COR-L47 (cell line): ENCODE measurements around the gene SCNN1A.

Experiments used
- DNase-seq: peaks from one replicate; lab custom pipeline; 2025; lab: John Stamatoyannopoulos, UW

Gene SCNN1A

DNA sequence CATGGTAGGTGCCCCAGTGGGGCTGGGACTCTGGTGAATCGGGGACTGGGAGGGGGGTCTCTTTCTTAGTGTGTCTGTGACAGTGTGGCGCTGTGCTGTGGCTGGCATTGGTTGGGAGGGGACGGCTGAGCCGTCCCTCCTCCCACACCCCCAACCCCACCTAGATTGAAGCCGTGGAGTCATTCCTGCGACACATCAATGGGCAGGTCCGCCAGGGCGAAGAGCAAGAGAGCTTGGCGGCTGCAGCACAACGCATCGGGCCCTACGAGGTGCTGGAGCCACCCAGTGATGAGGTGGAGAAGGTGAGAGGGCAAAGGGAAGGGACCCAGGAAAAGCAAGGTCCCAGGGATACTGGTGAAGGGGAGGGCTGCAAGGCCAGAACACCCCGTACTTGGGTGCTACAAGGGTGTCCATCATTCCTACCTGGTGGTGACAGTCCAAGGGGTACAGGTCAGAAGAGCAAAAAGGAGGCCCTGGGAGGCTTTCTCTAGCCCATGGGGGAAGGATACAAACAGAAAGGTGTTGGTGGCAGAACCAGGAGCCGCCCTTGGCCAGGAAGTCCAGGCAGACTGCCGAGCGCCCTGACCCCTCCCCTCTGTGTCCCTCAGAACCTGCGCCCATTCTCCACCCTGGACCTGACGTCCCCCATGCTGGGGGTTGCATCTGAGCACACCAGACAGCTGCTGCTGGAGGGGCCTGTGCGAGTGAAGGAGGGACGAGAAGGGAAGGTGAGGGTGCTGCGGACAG lies 57.5 kb downstream of the SCNN1A start:
- no peak for DNase-seq

DNA sequence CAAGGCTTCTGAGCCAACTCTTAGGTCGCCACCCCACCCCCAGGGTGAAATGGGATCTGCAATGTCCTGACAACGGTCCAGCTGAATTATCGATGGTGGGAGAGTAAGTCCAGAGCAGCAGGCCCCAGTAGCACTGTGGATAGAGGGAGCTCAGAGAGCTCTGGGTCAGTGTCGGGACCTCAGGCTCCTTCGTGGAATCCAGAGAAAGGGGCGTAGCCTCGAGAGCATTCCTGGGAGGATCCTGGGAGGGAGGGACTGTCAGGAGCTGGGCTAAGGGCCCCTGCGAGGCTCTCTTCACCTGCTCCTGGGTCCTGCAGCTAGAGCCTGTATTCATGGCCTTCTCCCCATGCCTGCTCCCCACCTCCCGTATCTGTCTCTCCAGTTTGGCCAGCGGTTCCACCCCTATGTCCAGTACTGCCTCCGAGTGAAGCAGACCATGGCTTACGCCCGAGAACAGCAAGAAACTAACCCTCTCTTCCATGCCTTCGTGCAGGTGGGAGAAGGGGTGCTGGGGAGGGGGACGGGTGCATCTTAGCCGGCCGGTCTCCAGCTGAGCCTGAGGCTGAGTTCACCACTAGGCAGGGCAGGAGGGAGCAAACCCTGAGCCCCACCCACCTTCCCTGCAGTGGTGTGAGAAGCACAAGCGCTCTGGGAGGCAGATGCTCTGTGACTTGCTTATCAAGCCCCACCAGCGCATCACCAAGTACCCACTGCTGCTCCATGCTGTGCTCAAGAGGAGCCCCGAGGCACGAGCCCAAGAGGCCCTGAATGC lies 58.3 kb downstream of the SCNN1A start:
- no peak for DNase-seq

DNA sequence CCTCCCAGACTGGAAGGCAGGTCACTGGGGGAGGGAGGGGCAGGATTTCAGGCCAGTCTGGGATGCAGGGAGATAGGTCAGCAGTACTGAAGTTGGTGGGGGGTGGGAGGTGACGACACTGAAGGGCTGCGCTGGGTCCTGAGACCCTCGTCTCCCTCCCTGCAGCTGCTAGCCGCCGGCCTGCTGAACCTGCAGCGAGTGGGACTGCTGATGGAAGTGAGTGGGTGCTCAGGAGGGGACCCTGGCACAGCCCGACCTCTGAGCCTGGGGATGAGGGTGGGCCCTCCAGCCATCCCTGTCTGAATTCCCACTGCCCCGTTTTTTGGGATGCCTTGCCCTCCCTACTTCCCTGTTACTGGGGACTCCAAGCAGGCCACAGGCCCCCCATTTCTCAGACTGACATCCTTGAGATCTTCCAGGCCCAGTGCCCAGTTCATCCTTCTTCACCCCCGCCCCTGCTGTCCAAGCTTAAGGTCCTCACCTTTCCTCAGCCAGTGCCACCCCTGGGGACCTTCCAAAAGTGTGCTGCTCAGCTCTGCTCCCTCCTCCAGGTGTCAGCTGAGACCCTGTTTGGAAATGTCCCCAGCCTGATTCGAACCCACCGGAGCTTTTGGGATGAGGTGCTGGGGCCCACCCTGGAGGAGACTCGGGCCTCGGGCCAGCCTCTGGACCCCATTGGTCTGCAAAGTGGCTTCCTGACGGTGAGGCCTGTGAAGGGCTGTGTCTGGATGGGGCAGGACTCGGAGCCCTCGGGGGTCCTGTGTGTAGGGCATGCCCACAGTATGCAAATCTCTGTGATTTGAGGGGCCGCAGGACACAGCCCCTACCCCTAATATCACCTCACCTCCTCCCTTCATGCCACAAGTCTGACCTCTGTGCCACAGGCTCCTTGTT lies 59.4 kb downstream of the SCNN1A start:
- no peak for DNase-seq

DNA sequence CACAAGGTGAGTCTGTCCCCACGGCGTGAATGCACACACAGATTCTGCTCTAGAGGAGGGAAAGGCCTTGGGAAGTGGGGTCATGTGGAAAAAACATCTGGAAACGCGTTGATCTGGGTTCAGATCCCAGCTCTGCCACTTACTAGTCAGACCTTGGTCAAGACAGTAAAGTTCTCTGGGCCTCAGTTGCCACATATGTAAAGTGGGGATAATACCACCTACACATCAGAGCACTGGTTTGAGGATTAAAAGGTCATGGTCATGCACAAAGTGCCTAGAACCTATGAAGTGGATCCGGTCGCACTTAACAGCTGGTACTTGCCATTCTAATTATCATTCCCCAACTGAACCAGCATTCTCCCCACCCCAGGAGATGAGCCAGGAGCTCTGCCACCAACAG lies 60.2 kb downstream of the SCNN1A start:
- no peak for DNase-seq

DNA sequence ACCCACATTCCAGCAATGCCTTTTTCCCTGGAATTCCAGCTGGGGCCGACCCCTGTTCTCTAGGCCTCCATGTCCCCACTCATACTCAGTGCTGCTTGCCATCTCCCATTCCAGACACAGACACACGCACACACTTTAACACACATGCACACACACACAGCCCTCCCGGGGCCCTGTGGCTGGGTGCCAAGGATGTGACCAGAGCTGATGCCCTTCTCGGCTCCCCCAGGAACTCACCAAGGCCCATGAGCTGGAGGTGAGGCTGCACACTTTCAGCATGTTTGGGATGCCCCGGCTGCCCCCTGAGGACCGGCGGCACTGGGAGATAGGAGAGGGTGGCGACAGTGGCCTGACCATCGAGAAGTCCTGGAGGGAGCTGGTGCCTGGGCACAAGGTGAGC lies 60.6 kb downstream of the SCNN1A start:
- DNase-seq = no peak

DNA sequence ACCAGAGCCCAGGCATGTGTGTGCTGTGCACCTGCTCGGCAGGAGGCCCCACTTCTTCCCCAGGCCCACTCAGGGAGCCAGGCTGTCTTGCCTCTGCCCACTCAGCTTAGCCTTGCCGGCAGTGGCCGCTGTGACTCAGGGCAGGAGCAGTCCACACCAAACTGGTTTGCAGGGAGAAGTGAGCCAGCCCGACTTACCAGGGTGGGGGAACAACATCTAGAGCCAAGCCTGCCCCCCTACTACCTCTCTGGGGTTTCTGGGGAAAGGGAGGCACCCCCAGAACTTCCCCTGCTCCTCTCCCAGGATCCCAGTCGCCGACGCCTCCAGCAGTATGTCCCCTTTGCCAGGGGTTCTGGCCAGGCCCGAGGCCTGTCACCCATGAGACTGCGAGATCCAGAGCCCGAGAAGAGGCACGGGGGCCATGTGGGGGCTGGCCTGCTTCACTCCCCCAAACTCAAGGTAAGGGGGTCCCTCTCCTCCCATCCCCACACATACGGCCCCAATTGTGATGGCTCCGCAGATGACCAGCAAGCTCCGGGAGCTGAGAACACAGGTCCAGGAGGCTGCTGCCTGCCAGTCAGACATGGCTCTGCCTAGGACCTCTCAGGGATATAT lies 61.9 kb downstream of the SCNN1A start:
- no peak for DNase-seq

DNA sequence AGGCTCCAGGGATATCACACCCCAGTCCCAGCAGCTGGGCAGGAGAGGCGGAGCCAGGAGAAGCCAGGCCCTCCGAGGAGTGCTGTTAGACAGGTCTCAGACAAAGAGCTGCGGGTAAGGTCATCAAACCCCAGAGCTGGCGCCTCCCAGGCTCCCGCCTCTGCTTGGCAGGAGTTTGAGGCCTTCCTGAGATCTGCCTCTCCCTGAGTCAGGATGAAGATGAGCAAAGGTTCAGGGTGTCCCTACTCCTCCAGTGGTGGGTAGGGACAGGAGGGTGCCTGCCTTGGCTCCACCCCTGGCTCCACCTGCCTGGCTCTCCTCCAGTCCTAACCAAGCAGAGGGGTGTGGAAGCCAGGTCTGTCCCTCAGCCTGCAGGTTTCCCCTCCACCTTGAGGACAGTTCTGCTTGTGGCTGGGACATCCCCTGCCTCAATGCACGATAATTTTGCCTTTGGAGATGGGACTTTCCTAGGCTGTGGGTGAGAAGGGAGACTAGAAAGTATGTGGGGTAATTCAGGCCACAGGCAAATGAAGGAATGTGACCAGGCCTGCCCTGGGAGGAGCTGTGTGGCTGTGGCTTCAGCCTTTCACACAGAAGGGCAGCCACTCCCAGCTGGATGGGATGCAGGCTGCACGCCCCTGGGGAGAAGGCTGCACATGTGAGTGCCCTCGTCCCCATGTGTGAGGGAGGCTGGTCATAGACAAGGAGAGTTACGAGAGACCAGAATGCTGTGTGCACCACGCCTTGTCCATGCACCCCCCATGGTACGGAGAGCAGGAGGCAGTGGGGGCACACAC lies 62.6 kb downstream of the SCNN1A start:
- DNase-seq = no peak

DNA sequence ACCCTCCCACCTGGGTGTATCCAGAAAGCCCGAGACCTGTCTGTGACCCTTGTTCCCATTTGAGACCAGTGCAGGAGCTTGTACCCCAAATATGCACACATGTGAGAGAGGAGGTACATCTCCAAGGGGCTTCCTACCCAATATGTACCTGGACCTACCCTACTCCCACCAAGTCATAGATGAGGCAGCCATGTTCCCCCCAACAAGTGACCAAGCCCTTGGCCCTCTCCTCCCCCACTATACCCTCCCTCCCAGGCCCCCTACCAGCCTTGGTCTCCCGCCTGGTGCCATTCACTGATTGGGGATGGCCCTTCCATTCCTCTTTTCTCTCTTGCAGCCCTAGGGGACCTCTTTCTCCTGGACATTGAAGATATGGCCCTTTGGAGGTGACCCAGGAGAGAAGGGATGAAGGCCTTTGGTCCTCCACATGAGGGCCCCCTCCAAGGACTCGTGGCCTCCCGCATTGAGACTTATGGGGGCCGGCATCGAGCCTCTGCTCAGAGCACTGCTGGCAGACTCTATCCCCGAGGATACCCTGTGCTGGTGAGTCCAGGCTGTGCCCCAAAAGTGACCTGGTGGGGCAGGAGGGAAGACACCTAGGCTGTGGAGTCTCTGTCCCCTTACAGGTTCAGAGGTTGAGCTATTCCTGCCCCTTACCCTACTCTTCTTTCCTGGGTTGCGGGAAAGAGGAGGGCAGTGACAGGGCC lies 63.4 kb downstream of the SCNN1A start:
- no peak for DNase-seq

DNA sequence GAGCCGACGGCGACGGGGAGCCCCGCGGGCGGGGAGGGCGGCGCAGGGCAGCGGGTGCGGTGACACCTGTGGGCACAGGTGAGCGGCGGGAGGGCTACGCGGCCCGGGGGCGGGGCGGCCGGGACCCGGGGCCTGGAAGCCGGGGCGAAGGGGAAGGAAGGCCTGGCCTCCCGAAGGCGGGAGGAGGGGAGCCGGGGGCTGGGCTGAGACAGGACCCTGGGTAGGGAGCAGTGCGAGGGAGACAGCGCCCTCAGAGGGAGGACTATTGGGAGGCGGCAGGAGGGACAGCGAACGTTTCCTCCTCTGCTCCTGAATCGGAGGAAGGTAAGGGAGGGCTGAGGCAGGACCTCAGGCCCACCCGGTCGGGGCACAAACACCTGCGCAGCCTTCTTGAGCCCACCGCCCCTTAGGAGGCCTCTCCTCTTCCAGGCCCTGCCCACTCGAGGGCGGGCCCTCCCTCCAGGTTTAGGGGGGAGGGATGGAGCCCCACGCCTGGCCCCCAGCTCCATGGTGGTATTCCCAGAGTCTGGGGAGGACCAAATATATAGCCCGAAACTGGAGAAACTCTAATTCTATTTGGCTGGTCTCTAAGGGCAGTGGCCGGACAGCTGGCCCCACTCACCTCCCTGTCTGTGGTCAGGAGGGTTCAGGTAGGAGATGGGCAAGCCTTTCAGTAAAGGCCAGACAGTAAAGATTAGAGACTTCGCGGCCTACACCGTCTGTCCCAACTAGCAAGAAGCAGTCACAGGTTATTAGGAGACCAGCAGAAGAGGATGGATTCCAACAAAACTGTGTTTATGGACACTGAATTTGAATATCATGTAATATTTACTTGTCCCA lies 64.4 kb downstream of the SCNN1A start:
- no peak for DNase-seq

DNA sequence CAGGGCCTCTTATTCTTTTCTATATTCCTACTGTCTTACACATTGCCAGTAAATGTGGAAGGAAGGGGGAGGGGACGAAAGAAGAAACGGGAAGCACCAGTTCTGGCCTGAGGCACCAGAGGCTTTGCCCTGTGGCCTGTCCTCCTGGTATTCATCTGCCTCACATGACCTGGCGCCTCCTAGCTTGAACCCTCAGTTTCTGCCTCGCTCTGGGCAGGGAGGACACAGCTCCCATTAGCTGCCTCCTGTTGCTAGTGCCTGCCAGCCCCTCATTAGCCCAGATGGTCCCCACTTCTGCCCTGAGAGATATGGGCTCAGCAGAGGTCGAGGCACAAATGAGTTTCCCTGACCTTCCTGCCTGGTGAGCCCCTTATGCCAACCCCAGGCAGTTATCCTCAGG lies 67.8 kb downstream of the SCNN1A start:
- no peak for DNase-seq

DNA sequence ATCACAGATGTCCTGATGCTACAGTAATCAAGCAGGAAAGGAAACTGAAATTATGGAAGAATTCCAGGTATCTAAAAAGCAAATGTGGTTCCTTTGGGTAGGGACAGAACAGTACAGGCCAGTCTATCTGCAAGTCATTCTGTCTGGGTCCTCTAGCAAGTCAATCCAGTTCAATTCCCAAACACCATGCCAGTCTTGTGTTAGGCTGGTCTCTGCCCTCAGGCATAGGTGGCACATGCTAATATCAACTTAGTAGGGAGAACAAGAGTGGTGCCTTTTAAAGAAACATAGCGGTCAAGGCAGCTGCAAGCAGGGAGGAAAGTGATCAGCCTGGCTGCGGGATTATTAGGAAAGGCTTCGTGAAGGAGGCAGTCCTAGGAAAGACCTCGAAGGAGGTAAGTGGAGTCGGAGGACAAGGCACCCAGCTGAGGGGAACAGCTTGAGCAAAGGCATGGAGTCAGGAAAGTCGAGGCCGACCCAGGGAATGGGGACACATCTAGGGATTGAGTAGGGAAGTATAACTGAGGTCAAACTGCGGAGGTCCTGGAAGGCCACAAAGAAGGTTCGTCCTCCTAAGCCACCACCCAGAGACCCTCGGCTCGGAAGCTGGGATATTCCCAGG lies 68.7 kb downstream of the SCNN1A start:
- DNase-seq = no peak

DNA sequence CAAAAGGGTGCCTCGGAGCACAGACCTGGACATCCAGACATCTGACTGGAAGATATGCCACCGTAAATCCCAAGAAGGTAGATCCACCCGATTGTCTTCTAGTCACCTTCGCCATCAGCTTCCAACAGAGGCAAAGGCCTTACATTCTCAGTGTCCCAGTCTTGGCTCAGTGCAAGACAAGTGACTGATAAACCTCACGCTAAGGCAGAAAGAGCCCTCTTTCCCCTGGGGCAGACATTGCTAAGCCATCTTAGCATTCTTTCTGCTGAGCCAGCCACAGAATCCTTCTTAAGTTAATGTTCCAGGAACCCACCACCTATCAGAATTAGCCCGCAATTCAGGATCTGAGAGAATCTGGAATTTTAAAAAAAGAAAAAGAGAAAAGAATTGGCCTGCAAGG lies 69.2 kb downstream of the SCNN1A start:
- no peak for DNase-seq

DNA sequence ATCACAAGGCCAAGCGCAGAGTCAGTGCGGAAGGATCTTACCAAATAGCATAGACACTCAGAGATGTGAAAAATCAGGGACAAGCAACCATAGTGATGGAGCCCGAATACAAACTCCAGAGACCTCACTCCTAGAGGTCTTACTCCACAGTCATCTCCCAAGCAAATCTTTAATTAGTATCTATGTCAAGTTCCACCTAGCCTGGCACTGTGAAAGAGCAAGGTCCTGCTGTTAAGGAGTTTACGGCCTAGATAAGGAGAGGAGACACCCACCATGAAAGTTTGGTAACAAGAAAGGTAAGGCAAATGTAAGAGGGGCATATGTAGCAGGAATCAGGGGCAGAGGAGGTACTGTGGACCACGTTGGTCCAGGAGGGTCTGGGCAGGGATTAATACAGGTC lies 72.3 kb downstream of the SCNN1A start:
- no peak for DNase-seq

DNA sequence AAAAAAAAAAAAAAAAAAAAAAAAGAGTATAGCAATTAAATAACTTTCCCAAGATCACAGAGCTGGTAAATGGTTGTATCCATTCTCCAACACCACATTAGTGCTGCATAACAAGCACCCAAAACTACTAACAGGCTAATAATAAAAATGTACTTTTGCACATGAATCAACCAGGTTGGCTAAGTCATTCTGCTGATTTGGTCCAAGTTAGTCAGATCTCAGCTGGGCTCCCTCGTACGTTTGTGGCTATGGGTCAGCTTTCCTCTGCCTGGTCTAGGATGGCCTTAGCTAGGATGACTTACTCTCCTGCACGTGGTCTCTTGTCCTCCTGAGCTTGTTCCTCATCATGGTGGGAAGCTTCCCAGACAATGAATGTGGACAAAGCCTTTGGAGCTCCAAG lies 72.7 kb downstream of the SCNN1A start:
- DNase-seq = no peak

DNA sequence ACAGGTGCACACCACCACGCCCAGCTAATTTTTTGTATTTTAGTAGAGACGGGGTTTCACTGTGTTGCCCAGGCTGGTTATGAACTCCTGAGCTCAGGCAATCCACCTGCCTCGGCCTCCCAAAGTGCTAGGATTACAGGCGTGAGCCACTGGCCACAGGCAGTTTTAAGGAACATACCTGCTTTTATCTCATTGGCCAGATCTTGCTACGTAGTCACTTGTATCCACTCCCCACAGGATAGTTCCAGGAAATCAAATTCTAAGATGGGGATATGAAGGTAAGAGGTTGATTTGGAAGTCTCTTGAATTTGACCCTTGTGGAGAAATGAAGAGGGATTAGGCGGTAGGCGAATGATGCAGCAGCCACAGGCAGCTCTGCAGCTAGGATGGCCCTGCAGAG lies 73.6 kb downstream of the SCNN1A start:
- DNase-seq = no peak

DNA sequence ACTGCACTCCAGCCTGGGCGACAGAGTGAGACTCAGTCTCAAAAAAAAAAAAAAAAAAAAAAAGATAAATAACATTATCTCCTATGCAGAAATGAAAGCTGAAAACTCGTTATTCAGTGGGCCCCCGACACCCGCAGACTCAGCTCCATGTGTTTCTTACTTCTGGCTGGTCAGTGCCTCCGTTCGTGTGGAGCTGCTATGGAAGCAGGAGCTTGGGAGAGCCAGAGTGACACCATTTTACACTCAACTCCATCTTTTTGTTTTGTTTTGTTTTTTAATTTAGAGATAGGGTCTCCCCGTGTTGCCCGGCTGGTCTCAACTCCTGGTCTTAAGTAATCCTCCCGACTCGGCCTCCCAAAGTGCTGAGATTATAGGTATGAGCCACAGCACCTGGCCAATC lies 78.2 kb downstream of the SCNN1A start:
- DNase-seq = no peak
